Measurements from ENCODE around the gene CES3.

DNA sequence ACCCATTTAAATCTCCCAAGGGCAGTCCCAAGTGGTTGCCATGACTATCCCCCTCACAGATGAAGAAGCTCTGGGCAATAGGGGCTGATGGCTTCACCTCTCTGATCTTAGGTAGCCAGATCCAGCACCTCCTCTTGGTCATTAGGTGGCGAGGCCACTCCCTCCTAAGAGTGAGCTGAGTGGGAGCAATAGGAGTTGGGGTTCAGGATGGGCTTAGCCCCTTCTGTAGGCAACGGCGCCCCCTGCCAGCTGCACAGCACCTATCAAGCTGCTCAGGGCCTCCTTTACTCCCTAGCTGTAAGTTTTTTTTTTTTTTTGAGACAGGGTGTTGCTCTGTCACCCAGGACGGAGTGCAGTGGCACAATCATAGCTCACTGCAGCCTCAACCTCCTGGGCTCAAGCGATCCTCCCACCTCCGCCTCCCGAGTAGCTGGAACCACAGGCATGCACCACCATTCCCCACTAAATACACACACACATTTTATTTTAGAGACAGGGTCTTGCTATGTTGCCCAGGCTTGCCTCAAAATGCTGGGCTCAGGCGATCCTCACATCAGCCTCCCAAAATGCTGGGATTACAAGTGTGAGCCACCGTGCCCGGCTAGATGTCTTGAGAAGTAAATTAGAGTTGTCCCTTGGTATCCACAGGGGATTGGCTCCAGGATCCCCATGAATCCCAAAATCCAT, 32.2 kb upstream of the CES3 start:
- TF ChIP-seq, protein P1, sequence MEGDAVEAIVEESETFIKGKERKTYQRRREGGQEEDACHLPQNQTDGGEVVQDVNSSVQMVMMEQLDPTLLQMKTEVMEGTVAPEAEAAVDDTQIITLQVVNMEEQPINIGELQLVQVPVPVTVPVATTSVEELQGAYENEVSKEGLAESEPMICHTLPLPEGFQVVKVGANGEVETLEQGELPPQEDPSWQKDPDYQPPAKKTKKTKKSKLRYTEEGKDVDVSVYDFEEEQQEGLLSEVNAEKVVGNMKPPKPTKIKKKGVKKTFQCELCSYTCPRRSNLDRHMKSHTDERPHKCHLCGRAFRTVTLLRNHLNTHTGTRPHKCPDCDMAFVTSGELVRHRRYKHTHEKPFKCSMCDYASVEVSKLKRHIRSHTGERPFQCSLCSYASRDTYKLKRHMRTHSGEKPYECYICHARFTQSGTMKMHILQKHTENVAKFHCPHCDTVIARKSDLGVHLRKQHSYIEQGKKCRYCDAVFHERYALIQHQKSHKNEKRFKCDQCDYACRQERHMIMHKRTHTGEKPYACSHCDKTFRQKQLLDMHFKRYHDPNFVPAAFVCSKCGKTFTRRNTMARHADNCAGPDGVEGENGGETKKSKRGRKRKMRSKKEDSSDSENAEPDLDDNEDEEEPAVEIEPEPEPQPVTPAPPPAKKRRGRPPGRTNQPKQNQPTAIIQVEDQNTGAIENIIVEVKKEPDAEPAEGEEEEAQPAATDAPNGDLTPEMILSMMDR (IDR thresholded peaks at IDR 0.05) = peak in 1 of 3 donors; percentile 17
- TF ChIP-seq EP300 (IDR thresholded peaks at IDR 0.05) (no peak), POLR2A (IDR thresholded peaks at IDR 0.05) (no peak)

Measured in ovary (tissue), 3 donors.